Skeletal muscle tissue (tissue), 4 donors: ENCODE results near the gene OLFM1. TPM values are rescaled to one million over a fixed set of nuclear protein-coding genes. Genes with fewer than 3 reads are reported as not detected.

Experiments
- H3K27ac ChIP-seq: one replicate; pipeline ENCODE4 v1.7.0; 2013; ENCODE audit warnings: mild to moderate bottlenecking, low read depth, low read length, inconsistent platforms
- H3K27me3 ChIP-seq, 3 donors: one replicate each; pipeline ENCODE4 v1.7.0; 2013; ENCODE audit warnings: low read length in 3 of 3; ENCODE audit not compliant: control insufficient read depth in 3 of 3, insufficient read depth in 3 of 3
- H3K36me3 ChIP-seq, 3 donors: one replicate each; pipeline ENCODE4 v1.7.0; 2013; ENCODE audit warnings: low read length in 3 of 3; ENCODE audit not compliant: control insufficient read depth in 3 of 3, insufficient read depth in 3 of 3
- H3K4me1 ChIP-seq, 3 donors: one replicate each; pipeline ENCODE4 v1.7.0; 2013; ENCODE audit warnings: low read length in 3 of 3, mild to moderate bottlenecking in 3 of 3; ENCODE audit not compliant: control insufficient read depth in 3 of 3, insufficient read depth in 3 of 3
- H3K4me3 ChIP-seq, 3 donors: one replicate each; pipeline ENCODE4 v1.7.0; 2013; ENCODE audit warnings: low read length in 3 of 3
- H3K9ac ChIP-seq, 3 donors: one replicate each; pipeline ENCODE4 v1.7.0; 2013; ENCODE audit warnings: low read length in 3 of 3, mild to moderate bottlenecking in 3 of 3, moderate library complexity in 2 of 3, low read depth in 1 of 3
- H3K9me3 ChIP-seq, 3 donors: one replicate each; pipeline ENCODE4 v1.7.0; 2013; ENCODE audit warnings: low read length in 3 of 3; ENCODE audit not compliant: control insufficient read depth in 3 of 3
- total RNA-seq: library from RNA; depleted of rRNA; stranded (reverse); fragments of >200 nt; gene quantifications from one replicate; pipeline ENCODE4 v1.2.3, GENCODE V29; 2014
- donor health status: Osteomylitis.

Gene OLFM1
- total RNA-seq, 1 donor from 2014 or later: 2.6 TPM

DNA sequence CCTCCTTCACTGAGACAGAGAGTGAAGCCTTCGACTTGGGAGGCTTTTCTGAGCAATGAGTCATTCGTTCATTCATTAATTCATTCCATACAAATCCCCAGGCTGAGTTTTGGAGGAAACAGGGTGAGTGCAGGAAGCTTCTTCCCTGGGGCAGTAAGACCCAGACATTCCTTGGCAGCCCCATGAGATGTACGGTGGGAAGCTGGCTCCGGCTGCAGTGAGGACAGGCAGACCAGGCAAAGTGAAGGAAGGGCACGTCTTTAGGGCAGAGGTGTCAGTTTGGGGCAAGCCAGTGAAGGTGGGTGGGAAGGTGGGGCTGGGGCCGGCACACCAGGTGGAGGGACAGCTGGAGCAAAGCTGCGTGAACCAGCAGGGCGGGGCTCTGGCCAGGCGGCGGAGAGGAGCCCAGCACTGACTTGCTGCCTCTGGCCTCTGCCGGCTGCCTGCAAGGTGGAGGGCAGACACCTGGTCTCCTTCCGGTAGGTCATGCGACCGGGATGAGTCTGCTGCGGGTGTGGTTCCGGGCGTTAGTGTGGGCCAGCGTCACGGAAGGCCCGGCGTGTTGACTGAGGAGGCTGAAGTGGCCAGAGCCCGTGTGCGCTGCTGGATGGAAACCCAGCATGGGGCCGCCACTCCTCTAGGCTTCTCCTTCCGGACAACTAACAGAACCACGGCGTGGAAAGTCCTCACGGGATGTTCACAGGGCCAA is 16.6 kb downstream of the OLFM1 start:
- Histone ChIP-seq H3K36me3 (no peaks in the 10 kb centered on the region), H3K9ac (peak overlapping the region in 2 of 3 donors; percentile 53 to 70), H3K9me3 (no peaks in the 10 kb centered on the region), H3K27ac (peak overlapping the region; percentile 85), H3K4me1 (peaks cover 33 to 63% (median 54%) of the 10 kb centered on the region in 3 donors), H3K4me3 (peak overlapping the region in 1 of 3 donors; percentile 13), H3K27me3 (peaks cover 0 to 7% (median 0%) of the 10 kb centered on the region in 3 donors)

DNA sequence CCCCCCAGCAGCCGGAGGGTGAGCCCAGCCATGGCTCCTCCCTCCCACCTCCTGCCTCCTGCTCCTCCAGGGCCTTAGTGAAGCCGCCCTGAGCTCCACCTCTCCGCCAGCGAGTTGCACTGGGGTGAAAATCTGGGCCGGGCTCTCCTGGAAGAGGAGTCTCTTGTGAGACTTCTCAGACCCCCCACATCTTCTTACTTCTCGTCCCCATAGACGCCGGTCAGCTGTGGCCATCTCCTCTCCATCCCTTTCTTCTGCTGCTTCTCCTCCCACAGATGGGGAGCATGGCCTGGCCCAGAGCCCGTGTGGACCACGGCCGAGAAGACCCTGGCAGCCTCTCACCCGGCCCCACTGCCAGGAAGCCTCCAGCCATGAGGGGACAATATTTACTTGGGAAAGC is 17.3 kb downstream of the OLFM1 start:
- Histone ChIP-seq H3K36me3 (no peaks in the 10 kb centered on the region), H3K4me1 (peaks cover 30 to 59% (median 50%) of the 10 kb centered on the region in 3 donors), H3K27me3 (peaks cover 0 to 7% (median 0%) of the 10 kb centered on the region in 3 donors), H3K9ac (no peak overlapping the region), H3K4me3 (no peak overlapping the region), H3K27ac (peak overlapping the region; percentile 85), H3K9me3 (no peaks in the 10 kb centered on the region)

DNA sequence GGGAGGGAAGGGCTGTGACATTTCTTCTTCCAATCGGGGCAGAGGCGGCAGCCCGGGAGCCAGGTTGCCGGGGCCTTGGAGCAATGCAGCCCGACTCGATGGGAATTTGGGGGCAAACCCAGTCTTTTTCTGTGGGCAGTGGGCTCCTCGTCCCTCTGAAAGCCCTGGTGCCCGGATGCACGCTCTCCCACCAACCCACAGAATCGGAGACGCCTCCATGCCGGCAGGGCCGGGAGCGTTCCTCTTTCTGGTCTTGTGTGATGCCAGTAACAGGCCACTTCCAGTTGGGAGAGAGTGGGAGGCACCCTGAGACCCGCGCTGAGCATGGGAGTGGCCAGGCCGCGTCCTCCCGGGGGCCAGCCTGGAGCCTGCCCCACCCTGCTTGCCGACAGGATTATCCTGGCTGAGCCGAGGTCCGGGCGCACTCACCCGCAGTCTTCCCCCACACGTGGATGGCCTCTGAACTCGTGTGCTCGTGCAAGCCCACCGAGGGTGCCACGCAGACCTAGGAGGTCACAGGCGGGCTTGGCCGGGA is 17.8 kb downstream of the OLFM1 start:
- no peaks in the 10 kb centered on the region for H3K9me3 ChIP-seq
- H3K36me3 ChIP-seq: no peaks in the 10 kb centered on the region
- H3K4me1 ChIP-seq: peaks cover 28 to 54% (median 45%) of the 10 kb centered on the region in 3 donors
- no peak overlapping the region for H3K27ac ChIP-seq
- H3K9ac ChIP-seq: no peak overlapping the region
- no peak overlapping the region for H3K4me3 ChIP-seq
- H3K27me3 ChIP-seq: peaks cover 0 to 7% (median 0%) of the 10 kb centered on the region in 3 donors

DNA sequence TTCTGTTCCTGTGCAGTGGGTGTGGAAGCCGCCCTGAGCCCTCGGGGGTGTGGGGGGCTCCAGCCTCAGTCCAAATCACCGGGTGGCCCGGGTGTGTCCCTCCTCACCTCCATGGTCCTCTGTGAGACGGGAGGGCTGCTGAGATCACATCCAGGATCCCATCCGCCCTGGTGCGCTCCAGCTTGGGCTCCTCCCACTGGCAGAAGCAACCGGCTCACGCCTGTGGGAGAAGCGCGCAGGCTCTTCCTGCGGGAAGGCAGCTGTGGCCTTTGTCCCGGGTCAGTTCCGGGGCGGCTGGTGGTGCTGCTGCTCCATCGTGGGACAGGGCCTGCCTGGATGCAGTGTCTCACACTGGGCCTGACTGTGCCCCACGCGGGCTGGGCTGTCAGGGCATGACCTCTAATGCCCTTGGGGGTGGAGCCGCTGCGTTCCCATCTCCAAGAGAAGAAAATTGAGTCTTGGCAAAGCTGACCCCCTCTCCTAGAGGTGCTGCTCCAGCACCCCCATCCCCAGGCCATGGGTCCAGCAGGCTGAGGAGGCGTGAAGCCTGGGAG is 18.5 kb downstream of the OLFM1 start:
- H3K9ac ChIP-seq: no peak overlapping the region
- H3K27ac ChIP-seq: no peak overlapping the region
- peaks cover 0 to 7% (median 0%) of the 10 kb centered on the region in 3 donors for H3K27me3 ChIP-seq
- no peak overlapping the region for H3K4me3 ChIP-seq
- H3K36me3 ChIP-seq: no peaks in the 10 kb centered on the region
- peaks cover 25 to 46% (median 37%) of the 10 kb centered on the region in 3 donors for H3K4me1 ChIP-seq
- H3K9me3 ChIP-seq: no peaks in the 10 kb centered on the region

DNA sequence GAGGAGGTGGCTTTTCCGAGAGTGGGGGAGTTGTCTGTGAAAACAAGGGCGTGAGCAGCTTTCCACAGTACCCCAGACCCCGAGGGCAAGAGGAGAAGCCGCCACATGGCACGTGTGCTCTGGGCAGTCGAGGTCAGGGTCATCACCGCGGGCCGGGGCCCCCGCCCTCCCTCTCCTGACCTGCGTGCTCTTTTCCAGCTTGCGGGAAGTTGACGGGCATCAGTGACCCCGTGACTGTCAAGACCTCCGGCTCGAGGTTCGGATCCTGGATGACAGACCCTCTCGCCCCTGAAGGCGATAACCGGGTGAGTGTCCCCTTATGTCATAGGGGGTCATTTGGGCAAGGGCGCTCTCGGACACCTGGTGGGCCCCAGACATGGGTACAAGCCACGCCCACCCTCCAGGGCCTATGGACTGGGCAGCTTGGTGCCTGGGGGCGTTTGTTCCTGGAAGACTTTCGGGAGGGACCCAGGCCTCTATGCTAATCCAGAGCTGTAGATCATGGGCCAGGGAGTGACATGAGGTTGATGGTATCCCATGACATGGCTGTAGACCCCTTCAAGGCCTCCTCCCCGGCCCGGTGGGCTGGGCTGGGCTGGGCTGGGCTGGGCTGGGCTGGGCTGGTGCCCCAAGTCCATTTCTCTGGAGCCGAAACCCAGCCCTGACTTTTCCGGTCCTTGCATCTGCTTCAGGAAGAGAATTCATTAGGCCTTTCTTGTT is 19.2 kb downstream of the OLFM1 start:
- no peak overlapping the region for H3K9ac ChIP-seq
- H3K4me1 ChIP-seq: peaks cover 25 to 39% (median 31%) of the 10 kb centered on the region in 3 donors
- no peak overlapping the region for H3K4me3 ChIP-seq
- peaks cover 0 to 7% (median 0%) of the 10 kb centered on the region in 3 donors for H3K27me3 ChIP-seq
- no peaks in the 10 kb centered on the region for H3K36me3 ChIP-seq
- H3K9me3 ChIP-seq: no peaks in the 10 kb centered on the region
- H3K27ac ChIP-seq: no peak overlapping the region

DNA sequence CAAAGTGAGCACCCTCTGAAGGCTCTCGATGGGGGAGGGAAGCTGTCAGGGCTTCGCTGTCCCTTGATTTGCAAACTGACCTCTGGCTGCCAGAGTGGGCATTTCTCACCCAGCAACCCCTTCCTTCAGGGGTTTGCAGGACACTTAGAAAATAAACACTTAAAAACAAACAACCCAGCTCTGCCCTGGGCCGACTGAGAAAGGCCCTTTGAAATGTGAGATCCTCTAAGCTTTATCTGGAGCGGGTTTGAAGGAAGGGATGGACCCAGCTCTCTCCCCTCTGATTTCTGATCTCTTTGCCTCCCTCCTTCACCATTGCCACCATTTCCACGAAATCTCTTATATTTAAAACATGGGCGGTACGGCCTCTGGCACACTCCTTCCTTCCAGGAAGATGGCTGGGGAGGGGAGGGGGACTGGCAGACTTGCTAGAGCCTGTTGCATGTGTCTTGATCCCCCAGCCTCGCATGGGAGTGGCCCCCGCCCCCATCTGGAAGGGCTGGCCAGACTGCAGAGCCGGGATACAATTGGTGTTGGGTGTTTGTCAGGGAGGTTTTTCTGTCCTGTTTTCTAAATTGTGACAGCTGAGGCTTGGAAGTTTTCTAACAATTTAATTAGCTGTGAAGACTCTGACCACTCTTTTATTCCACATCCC is 20.2 kb downstream of the OLFM1 start:
- H3K27ac ChIP-seq: no peak overlapping the region
- H3K4me3 ChIP-seq: no peak overlapping the region
- peaks cover 19 to 30% (median 21%) of the 10 kb centered on the region in 3 donors for H3K4me1 ChIP-seq
- no peak overlapping the region for H3K9ac ChIP-seq
- no peaks in the 10 kb centered on the region for H3K36me3 ChIP-seq
- no peaks in the 10 kb centered on the region for H3K9me3 ChIP-seq
- peaks cover 0 to 9% (median 0%) of the 10 kb centered on the region in 3 donors for H3K27me3 ChIP-seq

DNA sequence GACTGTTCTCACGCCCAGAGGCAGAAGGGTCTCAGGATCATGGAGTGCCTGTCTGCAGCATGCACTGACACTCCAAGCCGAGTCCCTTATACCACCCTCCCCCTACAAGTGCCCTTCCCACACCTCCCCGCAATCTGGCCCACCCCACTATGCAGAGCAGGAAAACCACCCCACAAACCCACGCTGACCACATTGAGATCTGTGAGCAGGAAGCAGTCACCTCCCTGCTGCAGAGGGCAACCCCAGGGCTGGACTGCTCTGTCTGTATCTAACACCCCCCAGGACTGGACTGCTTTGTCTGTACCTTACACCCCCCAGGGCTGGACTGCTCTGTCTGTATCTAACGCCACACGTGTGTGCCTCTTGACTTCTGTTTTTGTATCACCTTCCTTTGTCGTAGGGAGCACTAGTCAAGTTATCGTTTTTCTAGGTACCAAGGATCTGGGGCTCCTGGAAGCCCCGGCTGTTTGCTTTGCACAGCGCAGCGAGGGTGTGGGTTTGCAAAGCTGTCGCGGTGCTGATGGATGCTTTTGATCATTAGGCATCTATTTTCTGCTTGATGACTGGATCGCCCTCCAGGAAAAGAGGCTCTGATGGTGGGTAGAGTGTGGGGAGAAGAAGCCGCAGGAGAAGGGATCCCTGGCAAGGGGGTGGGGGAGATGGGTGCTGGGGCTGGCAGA is 21.5 kb downstream of the OLFM1 start:
- H3K4me1 ChIP-seq: peaks cover 6 to 17% (median 9%) of the 10 kb centered on the region in 3 donors
- H3K27ac ChIP-seq: no peak overlapping the region
- H3K9me3 ChIP-seq: no peaks in the 10 kb centered on the region
- no peaks in the 10 kb centered on the region for H3K36me3 ChIP-seq
- no peak overlapping the region for H3K9ac ChIP-seq
- H3K27me3 ChIP-seq: peaks cover 0 to 9% (median 0%) of the 10 kb centered on the region in 3 donors
- no peak overlapping the region for H3K4me3 ChIP-seq

DNA sequence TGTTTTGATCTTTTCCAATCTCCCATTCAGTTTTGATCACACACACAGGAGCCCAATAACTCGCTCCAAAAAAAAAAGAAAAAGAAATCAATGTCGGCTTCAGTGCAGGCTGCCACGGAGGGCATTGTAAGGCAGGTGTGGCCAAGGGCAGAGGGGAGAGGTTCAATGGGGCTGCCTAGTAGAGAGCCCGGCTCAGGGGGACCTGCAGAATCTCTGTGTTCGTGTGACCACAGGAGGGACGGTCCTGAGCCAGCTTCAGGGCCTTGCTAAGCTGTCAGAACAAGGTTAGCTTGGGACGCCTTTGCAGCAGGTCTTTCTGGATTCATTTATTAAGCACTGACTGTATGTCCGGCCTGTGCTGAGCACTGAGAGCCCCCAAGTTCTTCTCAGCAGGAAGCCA is 22.2 kb downstream of the OLFM1 start:
- no peak overlapping the region for H3K9ac ChIP-seq
- H3K4me1 ChIP-seq: peaks cover 0 to 11% (median 3%) of the 10 kb centered on the region in 3 donors
- no peaks in the 10 kb centered on the region for H3K9me3 ChIP-seq
- no peak overlapping the region for H3K27ac ChIP-seq
- peaks cover 0 to 9% (median 0%) of the 10 kb centered on the region in 3 donors for H3K27me3 ChIP-seq
- no peaks in the 10 kb centered on the region for H3K36me3 ChIP-seq
- no peak overlapping the region for H3K4me3 ChIP-seq

DNA sequence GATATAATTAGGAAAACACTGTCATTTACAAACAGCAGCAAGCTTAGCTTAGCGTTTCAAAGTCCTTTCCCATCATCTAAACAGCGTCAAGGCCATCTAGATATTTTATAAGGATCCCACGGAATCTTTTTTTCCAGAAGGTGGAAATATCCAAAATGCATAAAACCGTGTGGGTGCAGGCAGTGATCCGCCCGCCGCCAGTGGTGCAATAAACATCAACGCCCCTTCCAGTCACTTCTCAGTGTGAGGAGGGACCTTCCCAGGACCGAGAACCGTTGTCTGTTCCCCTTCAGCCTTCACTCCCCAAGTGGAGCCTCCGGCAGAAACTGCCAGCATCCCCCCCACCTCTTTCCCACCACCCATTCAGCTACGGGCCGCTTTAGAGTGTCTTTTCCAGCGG is 22.9 kb downstream of the OLFM1 start:
- no peak overlapping the region for H3K27ac ChIP-seq
- peaks cover 0 to 3% (median 0%) of the 10 kb centered on the region in 3 donors for H3K4me1 ChIP-seq
- peaks cover 0 to 5% (median 0%) of the 10 kb centered on the region in 3 donors for H3K27me3 ChIP-seq
- no peaks in the 10 kb centered on the region for H3K9me3 ChIP-seq
- H3K4me3 ChIP-seq: no peak overlapping the region
- H3K36me3 ChIP-seq: no peaks in the 10 kb centered on the region
- no peak overlapping the region for H3K9ac ChIP-seq
